Left forelimb (tissue), 1 donor: ENCODE results near the gene ITPK1.

Experiments
- DNase-seq: peaks from one replicate; pipeline ENCODE4 v3.0.0-alpha.2; 2018; ENCODE audit warnings: low spot score

ITPK1 gene

GRCh38 chr14:93028724-93029076 lies 87.0 kb downstream of the ITPK1 start:
- no peak for DNase-seq

DNA sequence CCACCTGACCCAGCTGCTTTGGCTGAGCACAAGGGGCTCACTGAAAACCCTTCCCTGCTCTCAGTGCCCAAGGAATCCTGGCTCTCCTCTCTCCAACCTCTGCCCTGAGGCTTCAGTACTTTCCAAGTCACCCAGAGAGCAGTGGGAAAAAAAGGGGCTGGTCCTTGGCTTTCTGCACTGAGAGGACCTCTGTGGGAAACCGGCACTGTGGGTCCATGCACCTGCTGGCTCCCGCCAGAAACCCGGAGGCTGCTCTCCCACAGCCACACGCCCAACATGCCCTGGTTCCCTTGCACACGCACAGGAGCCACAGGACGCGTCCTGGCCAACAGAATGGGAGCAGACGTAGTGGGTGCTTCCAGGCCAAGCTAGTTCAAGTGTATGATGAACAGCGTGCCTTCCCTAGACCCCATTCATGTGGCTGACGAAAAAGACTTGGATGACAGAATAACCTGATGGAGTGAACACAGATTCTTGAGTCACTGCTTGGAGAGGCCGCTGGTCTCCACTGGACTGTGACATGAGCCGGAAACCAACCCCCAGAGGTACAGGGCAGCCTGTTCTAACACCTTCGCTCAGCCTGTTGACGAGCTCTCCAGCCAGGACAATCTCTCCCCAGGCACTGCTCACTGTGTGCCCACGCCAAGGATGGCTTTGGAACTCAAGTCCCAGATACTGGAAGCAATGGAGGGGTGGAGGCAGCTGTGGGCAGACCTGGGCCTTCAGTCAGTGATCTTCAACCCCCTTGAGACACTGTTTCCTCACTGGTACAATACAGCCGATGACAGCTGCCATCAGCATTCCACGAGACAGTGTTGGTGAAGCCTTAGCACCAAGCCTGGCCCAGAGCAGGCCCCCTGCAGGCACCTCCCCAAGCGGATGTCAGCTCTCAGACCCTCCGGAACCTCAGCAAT lies 87.7 kb downstream of the ITPK1 start:
- no peak for DNase-seq

- no peak for DNase-seq
Measured at GRCh38 chr14:93026339-93026738, 89.4 kb downstream of the ITPK1 start.

GRCh38 chr14:93025055-93025454 lies 90.7 kb downstream of the ITPK1 start:
- no peak for DNase-seq

GRCh38 chr14:93024493-93024892 lies 91.2 kb downstream of the ITPK1 start:
- DNase-seq: no peak

DNA sequence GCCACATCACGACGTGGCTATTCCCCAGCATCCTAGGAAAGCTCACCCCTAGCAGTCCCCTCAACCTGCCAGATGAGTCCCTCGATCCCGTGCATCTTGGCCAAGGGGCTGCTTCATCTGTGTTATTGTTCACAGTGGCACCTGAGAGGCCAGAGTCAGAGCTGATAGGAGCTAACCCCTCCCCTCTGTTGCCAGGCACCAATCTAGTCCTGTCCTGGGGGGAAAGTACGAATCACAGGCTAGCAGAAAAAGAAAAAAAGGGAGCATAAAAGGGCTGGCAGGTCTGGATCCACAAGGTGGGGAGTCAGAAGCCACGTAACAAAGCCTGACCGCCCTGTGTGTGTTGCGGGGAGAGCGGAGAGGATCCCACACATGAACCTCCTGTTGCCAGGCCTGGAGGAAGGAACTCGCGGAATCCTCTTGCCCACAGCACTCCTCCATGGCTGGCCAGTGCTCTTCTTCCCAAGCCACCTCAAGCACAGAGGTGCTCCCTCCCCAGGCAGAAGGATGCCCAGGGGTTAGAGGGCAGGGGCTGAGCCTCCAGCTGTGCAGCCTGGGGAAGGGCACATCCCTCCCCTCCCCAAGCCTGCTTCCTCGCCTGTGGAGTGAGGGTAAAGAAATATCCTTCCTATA lies 91.8 kb downstream of the ITPK1 start:
- no peak for DNase-seq

DNA sequence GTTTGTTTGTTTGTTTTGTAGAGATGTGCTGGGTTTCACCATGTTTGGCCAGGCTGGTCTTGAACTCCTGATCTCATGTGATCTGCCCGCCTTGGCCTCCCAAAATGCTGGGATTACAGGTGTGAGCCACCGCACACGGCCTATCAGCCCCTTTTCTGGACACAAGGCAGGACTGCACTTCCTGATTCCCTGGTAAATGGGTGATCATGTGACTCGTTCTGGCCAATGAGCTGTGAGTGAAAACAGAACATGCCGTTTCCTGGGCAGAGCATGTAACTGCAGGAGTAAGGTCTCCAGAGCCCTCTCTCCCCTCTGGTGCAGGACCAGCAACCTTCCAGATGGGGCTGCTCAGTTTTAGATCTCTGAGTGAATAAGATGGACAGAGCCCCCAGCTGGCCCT lies 92.7 kb downstream of the ITPK1 start:
- no peak for DNase-seq

DNA sequence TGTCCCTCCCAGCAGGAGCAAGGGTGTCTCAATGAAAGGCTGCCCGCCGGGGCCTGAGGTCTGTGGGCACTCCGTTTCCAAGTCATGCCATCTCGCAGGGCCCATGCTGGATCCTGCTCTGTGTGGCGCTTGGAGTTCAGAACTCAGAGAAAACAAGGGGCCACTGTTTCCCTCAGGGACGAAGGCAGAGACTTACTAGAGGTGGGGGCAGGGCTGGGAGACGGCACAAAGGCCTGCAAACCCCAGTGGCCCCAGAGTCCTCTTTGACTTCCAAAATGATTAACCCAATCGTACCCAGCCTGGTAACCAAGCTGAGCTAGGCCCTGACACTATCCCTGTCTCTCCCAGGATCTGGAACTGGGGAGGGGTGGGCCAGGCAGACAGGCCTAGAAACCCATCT lies 95.8 kb downstream of the ITPK1 start:
- DNase-seq: no peak

GRCh38 chr14:93019367-93019843 lies 96.3 kb downstream of the ITPK1 start:
- DNase-seq: no peak

DNA sequence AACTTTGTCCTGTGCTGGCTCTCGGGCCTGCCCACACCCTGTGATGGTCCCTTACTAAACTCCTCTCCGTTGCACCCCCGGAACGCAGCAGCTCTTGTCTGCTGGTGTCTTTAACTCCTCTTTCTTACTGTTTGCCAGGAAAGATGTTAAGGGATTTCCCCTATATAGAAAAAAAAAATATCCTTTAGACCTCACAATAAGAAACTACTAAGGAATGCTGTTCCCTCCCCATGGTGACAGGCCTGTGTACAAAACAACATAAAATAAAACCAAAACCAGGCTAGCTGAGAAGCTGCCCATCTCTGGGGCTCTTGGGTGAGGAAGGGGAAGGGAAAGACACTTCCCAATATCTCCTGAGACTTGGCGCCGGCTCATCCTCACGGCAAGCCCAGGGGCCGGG lies 97.4 kb downstream of the ITPK1 start:
- no peak for DNase-seq

DNA sequence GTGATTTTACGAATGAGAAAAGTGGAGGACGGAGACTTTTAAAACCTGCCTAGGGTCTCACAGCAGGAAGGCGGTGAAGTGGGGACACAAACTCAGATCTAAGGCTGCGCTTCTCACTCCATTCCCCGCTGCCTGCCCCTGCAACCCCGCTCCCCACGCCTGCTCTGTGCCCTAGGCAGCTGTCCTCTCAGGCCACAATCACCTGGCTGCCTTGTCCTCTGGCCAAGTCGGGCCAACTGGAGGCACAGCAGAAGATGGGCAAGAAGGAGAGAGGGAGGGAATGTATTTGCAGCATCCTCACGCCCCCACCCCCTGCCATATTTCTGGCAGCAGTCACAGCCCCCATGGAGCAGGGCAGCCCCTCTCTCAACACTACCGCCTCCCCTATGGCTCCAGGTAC lies 97.8 kb downstream of the ITPK1 start:
- no peak for DNase-seq

DNA sequence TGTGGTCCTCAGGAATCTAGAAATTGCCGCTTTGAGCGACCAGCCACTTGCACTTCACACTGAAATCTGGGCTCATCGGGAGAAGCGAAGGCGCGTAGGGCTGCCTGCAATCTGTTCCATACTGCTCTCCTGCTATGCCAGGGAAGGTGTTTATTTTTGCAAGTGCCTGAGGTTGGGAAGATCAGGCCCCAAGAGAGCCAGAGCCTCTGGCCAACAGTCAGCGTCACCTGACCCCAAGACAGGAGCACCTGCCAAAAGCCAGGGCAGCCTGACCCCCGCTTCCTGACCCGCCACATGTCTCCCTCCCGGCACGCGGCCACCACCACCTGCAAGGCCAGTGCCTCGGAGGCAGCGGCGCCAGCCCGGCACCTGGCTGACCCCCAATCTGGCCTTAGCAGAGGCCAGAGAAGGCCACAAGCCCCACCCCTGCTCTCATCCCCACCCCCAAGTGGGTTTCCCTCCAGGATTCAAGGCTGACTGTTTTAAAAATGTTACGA lies 98.4 kb downstream of the ITPK1 start:
- no peak for DNase-seq

GRCh38 chr14:93016275-93016845 lies 99.4 kb downstream of the ITPK1 start:
- no peak for DNase-seq

DNA sequence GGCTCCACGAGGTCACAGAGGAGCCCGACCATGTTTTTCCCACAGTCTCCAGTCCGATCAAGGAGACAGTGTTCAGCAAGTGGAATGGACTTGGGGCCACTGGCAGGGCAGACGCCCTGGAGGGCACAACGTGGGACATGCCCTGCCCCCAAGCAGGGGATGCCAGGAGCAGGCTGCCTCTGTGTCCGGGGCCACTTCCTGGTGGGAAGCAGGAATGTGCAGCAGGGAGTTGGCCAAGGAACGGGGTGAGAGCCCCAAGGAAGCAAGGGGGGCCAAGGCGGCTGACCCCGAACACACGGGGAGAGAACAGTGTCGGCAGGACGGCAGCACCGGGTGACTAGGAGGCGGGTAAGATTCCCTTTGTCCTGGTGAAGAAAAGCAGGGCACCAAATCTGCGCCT lies 100.2 kb downstream of the ITPK1 start:
- DNase-seq: no peak

- no peak for DNase-seq
Measured at GRCh38 chr14:93015064-93015463, 100.7 kb downstream of the ITPK1 start.

DNA sequence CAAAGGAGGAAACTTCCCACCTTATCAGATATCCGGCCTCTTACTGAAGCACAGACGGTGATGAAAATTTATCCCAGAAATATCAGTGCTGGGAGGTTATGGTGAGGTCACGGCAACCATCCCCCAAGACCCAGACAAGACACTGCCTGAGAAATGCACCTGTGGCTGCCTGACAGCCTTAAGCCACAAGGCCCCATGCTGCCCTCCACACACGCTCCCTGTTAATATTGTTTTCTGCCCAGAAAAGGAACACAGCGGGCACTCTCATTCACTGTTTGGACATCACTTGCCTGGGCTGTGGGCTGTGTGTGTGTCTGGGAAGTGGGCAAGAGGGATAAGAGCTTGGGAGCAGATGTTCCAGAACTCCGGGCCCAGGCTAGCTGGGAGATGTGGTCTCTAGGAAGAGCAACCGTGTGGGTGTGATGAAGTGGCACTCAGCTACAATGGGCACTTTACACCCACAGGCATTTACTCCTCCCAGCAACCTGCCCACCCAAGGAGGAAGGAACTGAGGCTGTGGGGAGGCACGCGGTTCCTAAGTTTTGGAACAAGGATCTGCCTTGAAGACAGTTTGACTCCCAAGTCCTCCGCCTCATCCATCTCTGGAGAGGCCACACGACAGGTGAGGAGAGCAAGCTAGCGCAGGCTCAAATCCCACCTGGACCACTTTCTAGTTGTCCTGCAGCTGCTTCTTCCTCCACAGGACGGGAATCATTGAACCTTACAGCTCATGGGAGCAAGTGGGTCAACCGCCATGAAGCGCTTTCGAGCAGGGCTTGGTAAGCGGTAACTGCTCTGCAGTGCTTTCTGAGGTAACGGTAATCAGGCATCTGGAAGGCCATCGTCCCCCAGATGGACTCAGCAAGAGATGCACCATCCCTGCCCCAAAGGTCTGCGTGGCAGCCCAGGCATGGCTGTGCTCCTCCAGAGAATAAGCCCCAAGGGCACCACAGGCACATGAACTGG lies 101.4 kb downstream of the ITPK1 start:
- DNase-seq: no peak

DNA sequence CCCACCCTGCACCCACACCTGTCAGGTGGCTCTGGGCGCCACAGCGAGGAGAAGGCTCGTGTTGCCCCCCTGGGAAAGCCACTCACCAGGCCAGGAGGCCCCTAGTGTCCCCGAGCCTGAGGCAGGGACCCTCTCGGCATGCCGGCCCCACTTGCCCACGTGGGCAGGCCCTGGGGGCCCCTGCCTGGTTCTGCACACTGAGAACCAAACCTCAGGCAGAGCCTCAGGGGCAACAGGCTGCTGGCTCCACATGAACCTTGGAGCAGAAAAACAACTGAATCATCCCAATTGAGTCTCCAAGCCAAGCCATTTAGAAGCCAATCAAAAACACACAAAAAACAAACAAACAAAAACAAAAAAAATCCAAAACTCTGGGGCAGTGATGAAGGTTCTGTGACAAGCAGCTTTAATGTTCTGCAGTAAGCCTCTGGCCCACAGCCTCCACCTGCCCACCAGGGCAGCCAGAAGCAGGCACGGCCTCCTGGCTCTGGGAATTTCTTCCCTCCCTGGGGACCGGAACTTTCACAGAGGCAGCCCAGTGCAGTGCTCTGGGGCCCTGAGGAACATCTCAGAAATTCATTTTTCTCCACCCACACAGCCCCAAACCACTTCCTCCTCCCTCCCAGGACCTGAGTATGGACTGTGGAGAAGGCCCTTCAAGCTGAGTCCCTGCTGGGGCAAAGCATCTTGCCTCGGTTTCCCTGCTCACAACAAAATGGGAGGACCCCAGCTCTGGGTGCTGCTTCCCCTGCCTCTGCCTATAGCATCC lies 102.6 kb downstream of the ITPK1 start:
- DNase-seq: no peak

- DNase-seq: no peak
Measured at GRCh38 chr14:93012506-93012905, 103.2 kb downstream of the ITPK1 start.

DNA sequence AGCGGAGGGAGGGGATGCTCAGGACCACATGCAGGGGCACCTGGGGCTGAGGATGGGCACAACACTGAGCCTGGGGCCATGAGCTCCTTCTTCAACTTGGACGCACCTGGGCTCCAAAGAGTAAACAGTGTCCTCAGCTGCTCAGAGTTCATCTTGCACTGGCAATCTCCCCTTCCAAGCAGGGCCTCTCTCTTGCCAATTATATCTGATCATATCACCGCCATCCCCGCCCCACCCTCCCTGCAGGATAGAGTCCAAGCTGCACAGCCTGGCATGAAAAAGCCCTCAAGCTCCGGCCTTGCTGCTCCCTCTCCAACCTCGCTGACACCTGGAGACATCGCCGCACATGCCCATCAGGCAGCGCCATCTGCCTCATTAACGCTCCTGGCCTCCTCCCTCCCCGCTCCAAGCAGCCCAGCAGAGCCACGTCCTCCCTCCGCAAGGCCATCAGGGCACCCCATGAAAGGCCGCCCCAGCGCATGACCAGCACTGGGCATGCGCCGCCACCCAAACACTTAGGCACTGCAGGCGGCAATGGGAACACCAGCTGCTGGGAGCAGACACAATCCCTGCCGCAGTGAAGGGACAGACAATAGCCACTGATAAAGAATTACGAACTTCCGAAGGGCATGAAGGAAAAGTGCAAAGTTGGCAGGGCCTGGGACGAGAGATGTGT lies 103.9 kb downstream of the ITPK1 start:
- DNase-seq: no peak

GRCh38 chr14:93011141-93011529 lies 104.6 kb downstream of the ITPK1 start:
- no peak for DNase-seq
